HS-5 (cell line): ENCODE results near the gene SLC6A16.
A peak's percentile ranks its signal among the peaks of the same experiment; 100 is the strongest.
"Not testable (repeated sequence)": the region's sequence is repeated elsewhere in the genome, so short reads cannot be mapped to it uniquely, and the experiment has no call there.

Source experiments
- DNase-seq: peaks from one replicate; pipeline ENCODE4 v3.0.0-alpha.2; 2012; ENCODE audit warnings: low read depth

Gene SLC6A16

DNA sequence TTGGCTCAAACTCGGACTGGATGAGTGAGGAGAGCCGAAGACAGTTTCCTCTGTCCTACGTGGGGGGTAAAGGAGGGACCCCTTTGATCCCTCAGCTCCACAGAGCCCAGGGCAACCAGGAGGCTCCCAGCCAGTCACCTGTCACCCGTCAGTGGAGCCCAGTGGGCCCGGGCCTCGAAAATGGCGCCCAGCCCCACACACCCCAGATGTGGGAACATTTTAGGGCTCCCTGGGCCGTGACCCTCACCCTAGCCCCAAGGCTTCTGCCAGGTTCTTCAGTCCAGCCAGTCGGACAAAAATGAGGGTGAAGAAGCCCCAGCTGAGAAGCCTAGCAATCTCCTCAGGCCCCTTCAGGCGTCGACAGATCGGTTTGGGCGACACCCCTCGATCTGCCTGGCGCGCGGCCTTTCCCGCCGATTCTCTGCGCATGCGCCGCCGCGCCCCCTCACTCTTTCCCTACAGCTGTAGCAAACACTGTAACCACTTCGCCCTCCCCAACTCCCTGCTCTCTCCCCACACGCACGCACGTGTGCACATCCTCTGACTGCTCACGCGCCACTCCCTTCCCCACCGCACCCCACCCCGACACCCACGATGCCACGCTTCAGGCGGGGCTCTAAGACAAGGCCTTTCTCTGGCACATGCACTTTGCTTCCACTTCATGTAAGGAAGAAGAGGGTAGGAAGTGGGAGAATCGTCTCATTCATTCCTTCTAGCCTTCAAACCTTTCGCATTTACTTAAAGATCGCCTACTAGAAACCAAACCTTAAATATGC, at the start of gene SLC6A16:
Gene SLC6A16 (minus strand): TSS at position 391 of the 776 bp plus-strand sequence. CDS start 13,844 bp downstream, outside the sequence.
- no peak for DNase-seq

DNA sequence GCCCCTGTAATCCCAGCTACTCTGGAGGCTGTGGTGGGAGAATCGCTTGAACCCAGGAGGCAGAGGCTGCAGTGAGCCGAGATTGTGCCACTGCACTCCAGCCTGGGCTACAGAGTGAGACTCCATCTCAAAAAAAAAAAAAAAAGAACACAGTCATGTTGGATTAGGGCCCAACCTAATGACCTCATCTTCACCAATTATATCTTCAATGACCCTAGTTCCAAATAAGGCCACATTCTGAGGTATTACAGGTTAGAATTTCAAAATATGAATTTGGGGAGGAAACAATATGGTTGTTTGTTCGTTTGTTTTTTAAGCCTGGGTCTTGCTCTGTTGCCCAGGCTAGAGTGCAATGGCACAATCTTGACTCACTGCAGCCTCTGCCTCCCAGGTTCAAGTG, 48.2 kb upstream of the SLC6A16 start:
- not testable (repeated sequence) for DNase-seq

DNA sequence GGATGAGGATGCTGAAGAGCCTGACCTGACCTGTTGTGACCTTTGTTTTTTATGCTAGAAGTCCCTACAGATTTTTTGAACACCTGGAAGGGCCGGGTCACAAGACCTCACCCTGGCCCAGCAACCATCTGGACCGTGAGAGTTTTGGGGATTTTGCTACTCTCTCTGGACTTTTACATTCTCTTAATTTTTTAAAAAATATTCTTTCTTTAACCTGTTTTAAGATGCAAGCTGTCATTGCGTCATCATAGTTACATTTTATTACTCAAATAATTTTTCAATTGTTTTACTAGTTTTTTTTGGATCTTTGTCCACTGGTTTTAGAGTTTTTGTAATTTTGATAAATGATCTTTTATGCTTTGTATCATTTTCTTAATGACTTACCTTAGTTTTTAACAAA, 46.2 kb upstream of the SLC6A16 start:
- no peak for DNase-seq

DNA sequence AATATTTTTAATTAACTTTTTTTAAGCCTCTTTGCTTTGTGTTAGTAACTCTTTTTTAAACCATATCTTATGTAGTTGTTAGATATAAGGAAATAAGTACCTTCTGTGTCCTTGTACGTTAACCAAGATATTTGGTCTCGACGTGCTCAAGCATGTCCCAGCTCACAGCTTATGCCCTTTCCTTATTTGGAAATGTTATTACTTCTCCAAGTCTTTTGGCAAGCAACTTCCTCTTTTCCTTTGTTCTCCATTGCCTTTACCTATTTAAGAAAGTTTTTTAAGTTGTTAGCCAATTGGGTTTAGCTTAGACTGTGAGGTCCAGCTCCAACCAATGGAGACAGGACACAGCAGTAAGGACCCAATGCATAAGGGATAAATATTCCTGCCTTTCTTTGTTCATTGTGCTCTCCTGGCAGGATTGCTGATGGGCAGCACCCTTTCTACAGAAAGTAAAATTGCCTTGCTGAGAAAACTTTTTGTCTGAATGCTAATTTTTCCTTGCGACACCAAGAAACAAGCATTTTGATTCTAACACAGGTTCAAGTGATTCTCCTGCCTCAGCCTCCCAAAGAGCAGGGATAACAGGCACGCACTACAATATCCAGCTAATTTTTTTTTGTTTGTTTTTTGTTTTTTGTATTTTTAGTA, 43.8 kb upstream of the SLC6A16 start:
- no peak for DNase-seq

DNA sequence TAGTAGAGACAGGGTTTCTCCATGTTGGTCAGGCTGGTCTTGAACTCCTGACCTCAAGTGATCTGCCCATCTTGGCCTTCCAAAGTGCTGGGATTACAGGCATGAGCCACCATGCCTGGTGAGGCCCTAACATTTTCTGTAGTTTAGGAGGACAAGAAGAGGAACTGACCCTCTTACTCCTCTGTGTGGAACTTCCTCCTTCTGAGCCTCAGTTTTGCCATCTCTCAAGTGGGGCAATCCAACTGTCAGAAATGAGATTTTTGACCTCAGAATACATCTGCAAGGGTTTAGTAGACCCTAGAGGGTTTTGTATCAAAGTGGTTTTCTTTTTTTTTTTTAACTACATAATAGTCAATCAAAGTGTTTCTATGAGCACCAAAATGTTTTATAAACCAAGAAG, 41.1 kb upstream of the SLC6A16 start:
- no peak for DNase-seq

DNA sequence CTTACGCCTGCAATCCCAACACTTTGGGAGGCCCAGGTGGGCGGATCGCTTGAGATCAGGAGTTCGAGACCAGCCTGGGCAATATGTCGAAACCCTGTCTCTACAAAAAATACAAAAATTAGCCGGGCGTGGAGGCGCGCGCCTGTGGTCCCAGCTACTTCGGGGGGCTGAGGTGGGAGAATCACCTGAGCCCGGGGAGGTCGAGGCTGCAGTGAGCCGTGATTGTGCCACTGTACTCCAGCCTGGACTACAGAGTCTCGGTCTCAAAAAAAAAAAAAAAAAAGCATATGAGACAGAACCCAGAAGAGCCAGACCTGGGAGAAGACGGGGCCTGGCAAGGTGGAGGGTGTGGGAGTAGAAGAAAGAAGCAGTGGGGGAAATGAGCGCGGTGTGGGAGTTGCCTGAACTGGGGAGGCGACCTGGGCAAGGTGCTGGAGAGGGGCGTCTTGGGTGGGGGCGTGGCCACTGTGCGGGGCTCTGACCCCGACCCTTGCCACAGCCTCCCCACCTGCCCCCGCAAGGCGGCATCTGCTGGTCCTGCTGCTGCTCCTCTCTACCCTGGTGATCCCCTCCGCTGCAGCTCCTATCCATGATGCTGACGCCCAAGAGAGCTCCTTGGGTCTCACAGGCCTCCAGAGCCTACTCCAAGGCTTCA, 39.2 kb upstream of the SLC6A16 start:
- no peak for DNase-seq

DNA sequence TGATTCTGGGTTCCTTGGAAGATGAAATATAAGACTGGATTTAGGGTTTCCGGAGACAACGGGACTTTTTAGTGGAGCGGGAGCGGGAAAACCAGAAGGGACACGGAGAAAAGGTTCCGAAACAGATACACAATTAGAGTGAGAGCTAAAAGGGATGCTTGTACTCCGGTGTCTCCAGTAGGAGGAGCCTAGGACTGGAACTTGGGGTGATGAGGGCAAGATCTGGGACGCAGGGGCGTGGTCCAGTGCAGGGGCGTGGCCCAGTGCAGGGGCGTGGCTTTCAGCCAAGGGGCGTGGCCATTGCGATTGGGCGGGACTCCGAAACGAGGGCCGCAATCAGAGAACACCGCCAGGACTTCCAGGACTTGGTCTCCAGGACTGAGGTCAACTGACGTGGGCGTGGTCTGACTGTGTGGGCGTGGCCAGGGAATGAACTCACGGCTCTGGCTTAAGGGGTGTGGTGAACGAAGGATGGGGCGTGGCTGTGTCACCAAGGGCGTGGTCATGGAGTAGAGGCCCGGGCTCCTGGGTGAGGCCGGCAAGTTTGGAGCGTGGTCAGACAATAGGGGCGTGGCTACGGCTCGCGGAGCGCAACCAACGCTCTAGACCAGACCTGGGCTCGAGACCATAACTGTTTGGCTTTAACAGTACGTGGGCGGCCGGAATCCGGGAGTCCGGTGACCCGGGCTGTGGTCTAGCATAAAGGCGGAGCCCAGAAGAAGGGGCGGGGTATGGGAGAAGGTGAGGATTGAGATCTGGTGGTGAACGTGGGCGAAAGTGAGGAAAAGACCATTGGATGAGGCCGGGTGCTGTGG, 38.5 kb upstream of the SLC6A16 start, which contains the start of gene DKKL1:
Gene DKKL1 (plus strand): TSS at position 610 of the 815 bp plus-strand sequence. CDS start 122 bp downstream, at position 732.
- DNase-seq: peak; percentile 97

DNA sequence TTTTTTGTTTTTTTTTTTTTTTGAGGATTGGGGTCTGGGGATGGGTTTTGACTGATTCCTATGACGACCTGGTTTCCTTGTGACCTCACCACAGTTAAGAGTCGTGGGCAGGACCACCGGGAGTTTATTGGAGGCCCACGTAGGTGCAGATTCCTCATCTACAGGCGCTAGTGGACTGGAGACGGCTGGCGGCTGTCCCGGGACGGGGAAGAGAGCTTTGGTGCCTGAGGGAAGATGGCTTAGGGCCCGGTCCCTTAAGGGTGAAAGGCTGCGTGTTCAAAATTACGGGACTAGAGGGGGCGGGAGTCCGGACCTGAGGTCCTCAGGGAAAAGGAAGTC, 37.9 kb upstream of the SLC6A16 start:
- DNase-seq: no peak

DNA sequence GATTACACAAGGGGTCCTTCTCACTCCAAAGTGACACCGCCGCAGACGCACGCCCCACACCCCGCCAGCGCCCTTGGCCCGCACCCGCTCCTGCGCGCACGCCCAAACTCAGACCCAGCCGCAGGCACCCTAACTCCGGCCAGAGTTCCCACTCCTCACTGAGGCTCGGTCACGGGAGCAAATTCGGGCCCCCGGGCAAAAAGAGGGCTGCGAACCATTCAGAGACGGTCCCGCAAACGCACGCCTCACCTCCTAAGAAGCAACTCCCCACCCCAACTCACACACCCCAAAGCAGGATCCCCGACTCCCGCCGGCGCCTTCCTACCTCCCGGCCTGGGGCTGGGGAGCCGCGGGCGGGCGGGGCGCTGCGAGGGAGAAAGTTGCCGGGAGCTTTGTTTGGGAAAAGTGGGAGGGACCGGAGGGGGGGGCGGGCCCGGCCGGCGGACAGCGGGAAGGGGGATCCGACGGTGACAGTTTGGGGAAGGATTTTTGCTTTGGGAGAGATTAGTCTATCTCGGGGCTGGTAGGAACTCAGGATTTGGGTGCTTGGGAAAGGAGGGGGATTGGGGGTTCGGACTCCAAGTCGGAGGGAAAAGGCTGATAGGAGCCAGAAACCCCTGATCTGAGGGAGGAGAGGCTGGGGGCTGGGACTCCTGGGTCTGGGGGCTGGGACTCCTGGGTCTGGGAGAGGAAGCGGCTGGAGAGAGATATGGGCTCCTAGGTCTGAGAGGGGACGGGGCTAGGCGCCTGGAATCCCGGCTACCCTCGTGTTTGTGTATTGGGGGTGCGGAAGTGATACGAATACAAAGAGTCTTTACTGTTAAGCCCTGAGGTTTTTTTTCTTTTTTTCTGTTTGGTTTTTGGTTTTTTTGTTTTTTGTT, 37.3 kb upstream of the SLC6A16 start, which contains the start of gene TEAD2:
Gene TEAD2 (minus strand): TSS at position 369 of the 881 bp plus-strand sequence. CDS start 2,341 bp downstream, outside the sequence.
- no peak for DNase-seq

DNA sequence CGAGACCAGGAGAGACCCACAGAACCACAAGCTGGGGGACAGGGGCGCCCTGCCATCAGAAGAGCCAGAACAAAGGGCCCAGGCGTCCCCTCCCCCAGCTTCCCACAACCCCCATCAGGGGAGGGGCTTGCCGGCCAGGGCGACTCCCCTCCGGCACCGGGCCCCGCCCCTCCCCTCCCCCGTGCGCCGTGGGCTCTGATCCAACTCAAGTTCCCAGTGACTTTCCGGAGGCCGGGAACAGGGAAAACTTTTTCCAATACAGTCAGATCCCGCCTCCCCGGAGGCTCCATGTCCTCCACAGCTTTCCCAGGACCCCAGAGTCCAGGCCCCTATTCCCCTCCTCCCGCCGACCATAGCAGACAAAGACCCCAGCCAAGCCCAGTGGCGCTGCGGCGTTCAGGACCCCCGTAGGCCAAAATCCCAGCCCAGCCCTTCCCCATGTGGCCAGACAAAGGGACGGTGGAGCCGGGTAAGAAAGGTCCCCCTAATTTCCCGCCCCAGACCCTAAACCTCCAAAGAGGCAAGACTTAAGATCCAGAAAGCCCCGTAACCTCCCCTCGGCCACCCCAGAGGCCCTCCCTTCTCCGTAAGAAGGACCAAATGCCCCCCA, 36.6 kb upstream of the SLC6A16 start:
- no peak for DNase-seq

DNA sequence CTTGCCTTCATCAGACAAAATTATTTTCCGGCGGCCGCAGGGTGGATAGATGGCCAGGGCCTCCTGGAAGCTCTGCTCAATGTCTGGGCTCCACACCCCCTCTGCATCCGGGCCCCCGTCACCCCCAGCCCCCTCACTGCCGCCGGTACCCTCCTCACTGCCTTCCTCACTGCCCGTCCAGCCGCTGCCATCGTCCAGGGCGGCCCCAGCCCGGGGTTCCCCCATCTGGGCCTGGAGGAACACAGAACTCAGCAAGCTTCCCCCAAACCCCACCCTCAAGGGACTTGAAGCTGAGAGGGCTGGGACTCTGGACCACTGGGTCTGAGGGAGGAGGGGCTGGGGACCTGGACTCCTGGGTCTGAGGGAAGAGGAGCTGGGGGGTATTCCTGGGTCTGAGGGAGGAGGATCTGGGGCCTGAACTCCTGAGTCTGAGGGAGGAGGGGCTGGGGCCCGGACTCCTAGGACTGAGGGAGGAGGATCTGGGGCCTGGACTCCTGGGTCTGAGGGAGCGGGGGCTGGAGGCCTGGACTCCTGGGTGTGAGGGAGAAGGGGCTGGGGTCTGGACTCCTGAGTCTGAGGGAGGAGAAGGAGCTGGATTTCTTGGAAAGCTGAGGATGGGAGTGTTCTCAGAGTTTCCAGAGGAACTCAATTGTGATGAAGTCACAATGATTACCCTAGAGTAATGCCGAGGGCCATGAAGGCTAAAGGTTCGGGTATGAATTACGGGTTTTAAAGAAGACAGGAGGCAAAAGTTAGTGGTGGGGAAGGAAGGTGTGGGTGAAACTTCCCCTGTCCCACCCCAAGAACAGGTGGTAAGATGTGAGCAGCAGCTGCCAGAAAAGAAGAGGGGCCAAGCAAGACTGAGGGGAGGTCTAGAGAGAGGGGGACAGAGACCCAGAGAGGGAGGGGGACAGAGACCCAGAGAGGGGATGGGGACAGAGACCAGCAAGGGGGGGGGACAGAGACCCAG, 35.1 kb upstream of the SLC6A16 start:
- DNase-seq: no peak

DNA sequence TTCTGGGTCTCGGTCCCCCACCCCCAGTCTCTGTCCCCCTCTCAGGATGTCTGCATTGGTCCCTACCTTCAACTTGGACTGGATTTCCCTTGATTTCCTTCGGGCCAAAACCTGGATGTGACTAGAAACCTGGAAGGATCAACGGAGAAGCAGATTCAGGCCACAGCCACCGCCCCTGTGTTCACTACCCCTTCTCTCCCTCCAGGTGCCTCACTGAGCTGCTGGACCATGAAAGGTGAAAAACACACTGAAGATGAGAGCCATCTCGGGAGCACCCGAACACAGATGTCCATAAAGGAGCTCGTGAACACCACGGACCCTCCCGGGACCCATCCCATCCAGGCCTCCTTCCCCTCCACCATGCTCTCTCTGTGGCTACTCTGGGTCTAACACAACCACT, 32.2 kb upstream of the SLC6A16 start:
- DNase-seq: no peak

DNA sequence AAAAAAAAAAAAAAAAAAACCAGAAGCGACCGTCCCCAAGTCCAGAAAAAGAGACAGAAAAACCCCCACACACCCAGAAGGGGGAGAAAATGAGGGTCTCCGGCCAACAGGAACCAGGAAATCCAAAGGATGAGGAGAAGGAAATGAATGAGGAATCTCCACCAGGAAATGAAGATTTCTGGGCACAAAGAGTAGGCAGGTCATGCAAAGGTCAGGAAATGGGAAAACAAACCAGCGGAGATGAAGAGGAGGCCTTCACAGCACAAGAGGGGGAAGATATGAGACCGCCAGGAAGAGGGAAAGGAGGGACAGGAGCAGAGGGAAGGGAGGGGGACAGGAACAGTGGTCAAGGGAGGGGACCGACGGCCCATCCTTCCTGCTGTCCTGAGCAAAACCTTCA, 31.4 kb upstream of the SLC6A16 start:
- DNase-seq: no peak

DNA sequence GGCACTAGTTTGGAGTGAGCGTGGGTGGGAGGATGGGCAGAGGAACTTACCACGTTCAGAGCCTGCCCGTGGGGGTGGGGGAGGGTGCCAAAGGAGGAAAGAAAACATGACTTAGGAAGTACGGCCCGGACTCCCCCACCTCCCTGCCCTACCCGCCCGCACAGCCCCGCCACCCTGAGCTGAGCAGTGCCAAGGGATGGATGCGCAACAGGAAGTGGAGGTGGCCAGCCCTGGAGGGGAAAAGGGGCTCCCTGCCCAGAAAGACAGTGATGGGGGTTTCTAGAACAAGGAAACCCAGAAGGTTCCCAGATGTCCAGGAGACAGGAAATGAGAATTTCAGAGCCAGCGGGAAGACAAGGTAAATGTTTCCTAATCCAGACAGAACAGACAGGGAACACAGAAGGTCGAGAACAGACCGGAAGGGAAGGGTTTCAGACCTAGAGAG, 30.9 kb upstream of the SLC6A16 start:
- no peak for DNase-seq

DNA sequence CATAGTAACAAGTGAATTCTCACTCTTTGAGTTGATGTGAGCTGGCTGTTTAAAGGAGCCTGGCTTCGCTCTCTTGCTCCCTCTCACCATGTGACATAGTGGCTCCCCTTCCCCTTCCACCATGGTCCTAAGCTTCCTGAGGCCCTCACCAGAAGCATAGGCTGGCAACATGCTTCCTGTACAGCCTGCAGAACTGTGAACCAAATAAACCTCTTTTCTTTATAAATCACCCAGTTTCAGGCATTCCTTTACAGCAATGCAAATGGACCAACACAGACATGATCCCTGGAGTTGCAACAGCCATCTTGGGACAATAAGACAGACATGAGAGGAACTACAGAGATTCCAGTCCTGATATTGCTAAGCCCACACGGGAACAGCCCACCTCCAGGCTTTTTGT, 24.6 kb upstream of the SLC6A16 start:
- DNase-seq: no peak

DNA sequence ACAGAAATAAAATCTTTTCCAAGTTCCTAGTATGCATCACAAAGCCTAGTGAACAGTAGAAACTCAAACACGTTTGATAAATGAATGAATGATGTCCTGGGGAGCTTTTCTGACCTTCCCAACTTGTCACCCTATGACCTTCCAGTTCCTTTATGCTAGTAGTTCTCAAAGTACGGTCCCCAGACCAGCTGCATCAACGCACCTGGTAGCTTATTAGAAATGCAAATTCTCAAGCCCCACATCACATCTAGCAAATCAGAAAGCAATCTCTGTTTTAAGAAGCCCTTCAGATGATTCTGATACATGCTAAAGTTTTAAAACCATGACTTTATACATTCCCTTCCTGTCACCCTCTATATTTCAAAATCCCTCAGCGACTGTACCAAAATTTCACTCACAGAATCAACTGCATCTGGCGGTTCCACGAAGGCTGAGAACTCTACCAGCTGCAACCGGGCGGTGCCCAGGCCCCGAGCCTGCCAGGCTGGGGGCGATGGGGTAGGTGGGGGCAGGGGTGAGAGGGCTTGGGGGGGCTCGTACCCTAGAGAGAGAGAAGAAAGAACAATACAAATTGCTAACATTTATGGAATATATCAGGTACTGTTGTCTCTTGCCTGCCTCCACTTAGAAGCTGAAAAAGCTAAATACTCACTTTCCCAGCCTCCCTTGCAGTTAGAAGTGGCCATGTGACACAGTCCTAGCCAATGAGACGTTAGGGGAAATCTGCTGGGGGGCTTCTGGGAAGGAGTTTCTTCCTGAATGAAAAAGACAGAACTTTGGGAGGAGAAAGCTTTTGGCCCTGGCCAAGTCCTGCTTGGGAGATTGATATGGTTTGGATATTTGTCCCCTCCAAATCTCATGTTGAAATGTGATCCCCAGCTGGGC, 23.6 kb upstream of the SLC6A16 start:
- DNase-seq: no peak

DNA sequence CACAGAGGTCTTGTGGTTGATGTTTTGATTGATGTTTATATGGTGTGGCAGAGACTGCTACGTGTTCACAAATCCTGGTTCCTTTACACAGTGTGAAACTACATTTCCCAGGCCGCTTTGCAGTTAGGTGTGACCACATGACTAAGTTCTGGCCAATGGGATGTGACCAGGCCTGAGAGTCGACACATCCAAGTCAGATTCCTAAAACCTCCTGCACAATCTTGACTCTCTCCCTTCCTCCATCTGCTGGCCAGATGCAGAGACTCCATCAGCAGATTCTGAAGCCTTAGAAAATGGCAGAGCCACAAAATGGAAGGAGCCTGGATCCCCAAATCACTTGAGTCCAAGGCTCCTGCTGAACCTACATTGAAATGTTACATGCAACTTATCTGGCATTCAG, 22.8 kb upstream of the SLC6A16 start:
- DNase-seq: no peak

DNA sequence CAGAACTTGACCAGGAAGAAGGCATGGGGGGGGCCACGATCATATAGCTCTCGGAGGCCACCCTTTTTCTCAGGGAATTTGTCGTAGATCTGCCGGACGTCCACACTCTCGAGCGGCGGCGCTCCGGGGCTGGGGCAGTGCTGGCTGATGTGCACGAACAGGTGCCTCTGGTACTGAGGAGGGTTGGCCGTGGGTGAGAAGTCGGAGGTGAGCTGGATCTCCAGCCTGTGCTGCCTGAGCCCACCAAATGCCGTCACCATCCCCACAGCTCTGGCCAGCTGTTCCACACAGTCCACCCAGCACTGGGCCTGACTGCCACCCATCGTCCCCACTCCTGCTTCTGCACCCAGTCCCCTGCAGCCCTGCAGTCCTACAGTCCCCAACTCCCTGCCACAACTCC, 22.2 kb upstream of the SLC6A16 start:
- DNase-seq: no peak
